RKO (cell line): ENCODE measurements around the gene MPP2.
"Not testable (repeated sequence)": the region's sequence is repeated elsewhere in the genome, so short reads cannot be mapped to it uniquely, and the experiment has no call there.

Experiments
- DNase-seq: peaks from one replicate; pipeline ENCODE4 v3.0.0-alpha.2; 2016; ENCODE audit warnings: low spot score

The MPP2 gene

GRCh38 chr17:43901861-43902589 is 5.3 kb downstream of the MPP2 start:
- DNase-seq = no peak

- DNase-seq = peak; percentile 20
Measured at GRCh38 chr17:43900858-43901754, 6.2 kb downstream of the MPP2 start.

GRCh38 chr17:43900183-43900857 is 7.0 kb downstream of the MPP2 start:
- DNase-seq = peak; percentile 76

- DNase-seq = no peak
Measured at GRCh38 chr17:43898446-43898845, 8.9 kb downstream of the MPP2 start.

GRCh38 chr17:43897831-43898230 is 9.5 kb downstream of the MPP2 start:
- DNase-seq = no peak

GRCh38 chr17:43894494-43894893 is 12.8 kb downstream of the MPP2 start:
- not testable (repeated sequence) for DNase-seq

- DNase-seq = no peak
Measured at GRCh38 chr17:43892647-43892952, 14.7 kb downstream of the MPP2 start.

GRCh38 chr17:43891851-43892646 is 15.3 kb downstream of the MPP2 start:
- DNase-seq = no peak

GRCh38 chr17:43890240-43890639 is 17.1 kb downstream of the MPP2 start:
- DNase-seq = no peak

GRCh38 chr17:43888548-43888947 is 18.8 kb downstream of the MPP2 start:
- no peak for DNase-seq

GRCh38 chr17:43882761-43883415 is 24.4 kb downstream of the MPP2 start:
- no peak for DNase-seq

GRCh38 chr17:43881758-43882505 is 25.4 kb downstream of the MPP2 start:
- DNase-seq = no peak

GRCh38 chr17:43881181-43881580 is 26.2 kb downstream of the MPP2 start:
- no peak for DNase-seq

- DNase-seq = peak; percentile 32
Measured at GRCh38 chr17:43880420-43880991, 26.8 kb downstream of the MPP2 start.

GRCh38 chr17:43879723-43880419 is 27.5 kb downstream of the MPP2 start:
- no peak for DNase-seq

- peak; percentile 81 for DNase-seq
Measured at GRCh38 chr17:43878260-43879175, 28.8 kb downstream of the MPP2 start.

- DNase-seq = no peak
Measured at GRCh38 chr17:43877451-43878155, 29.7 kb downstream of the MPP2 start.

GRCh38 chr17:43877031-43877430 is 30.3 kb downstream of the MPP2 start:
- DNase-seq = no peak
